Endothelial cell of umbilical vein (primary cell): ENCODE measurements around the gene MAP3K19. TPM values are rescaled to one million over a fixed set of nuclear protein-coding genes. Genes with fewer than 3 reads are reported as not detected.

Experiments
- BruUV-seq: library from RNA; stranded (reverse); fragments of 400-500 nt; replicated peaks from 2 replicates; lab custom pipeline; 2021; lab: Mats Ljungman, UMichigan
- CTCF ChIA-PET: fragments of 300-600, 350-600 bp; sonication (Branson Sonifier 250); formaldehyde crosslinking; loops from one replicate; lab custom pipeline; 2021; ENCODE audit warnings: antibody characterized with exemption, inconsistent platforms; lab: Charles Lee
- POLR2A ChIA-PET: fragments of 300-600, 350-600 bp; sonication (Branson Sonifier 250); formaldehyde crosslinking; loops from one replicate; lab custom pipeline; 2021; ENCODE audit warnings: antibody characterized with exemption, inconsistent platforms; lab: Charles Lee
- DNase-seq: peaks from one replicate; pipeline ENCODE4 v3.0.0-alpha.2; 2011; ENCODE audit warnings: low read depth, low spot score
- FAIRE-seq: peaks from 2 replicates; lab custom pipeline; 2011; peaks lifted over from hg19 to GRCh38; lab: Jason Lieb, UNC
- H2AFZ ChIP-seq: 2 replicates; pipeline ENCODE4 v1.6.0; 2012; ENCODE audit warnings: low read depth, low read length, control low read depth, inconsistent platforms
- H3K27ac ChIP-seq: 2 replicates; pipeline ENCODE4 v1.5.1; 2011; ENCODE audit warnings: low read depth, mild to moderate bottlenecking, control low read depth, low read length, moderate library complexity; ENCODE audit not compliant: insufficient read depth
- H3K27me3 ChIP-seq, 2 experiments: 2 replicates each; pipeline versions ENCODE4 v1.6.0 to v1.6.1; 2011; ENCODE audit warnings: low read length in 2 of 2, mixed read lengths in 1 of 2; ENCODE audit not compliant: control insufficient read depth in 2 of 2, insufficient read depth in 2 of 2
- H3K36me3 ChIP-seq, 2 experiments: 2 replicates in 1 of 2; 3 replicates in 1 of 2; pipeline ENCODE4 v1.5.1; 2011; ENCODE audit warnings: low read length in 2 of 2, mild to moderate bottlenecking in 1 of 2, moderate library complexity in 1 of 2; ENCODE audit not compliant: control insufficient read depth in 2 of 2, insufficient read depth in 2 of 2; ENCODE audit errors: extremely low read depth in 1 of 2
- H3K4me1 ChIP-seq: 3 replicates; pipeline ENCODE4 v1.5.1; 2011; ENCODE audit warnings: mild to moderate bottlenecking, low read length; ENCODE audit not compliant: control insufficient read depth, insufficient read depth; ENCODE audit errors: extremely low read depth
- H3K4me2 ChIP-seq: 2 replicates; pipeline ENCODE4 v1.6.1; 2011; ENCODE audit warnings: low read length, control low read depth, mixed read lengths; ENCODE audit not compliant: insufficient read depth
- H3K4me3 ChIP-seq, 3 experiments: fragments of 200-600 bp in 1 of 3; sonication (generic), shearing (Covaris generic) in 1 of 3; replicated peaks in 1 of 3; 2 replicates each; pipeline ENCODE4 v1.5.1; 2011 to 2016; ENCODE audit warnings: control low read depth in 3 of 3, low read length in 3 of 3, mild to moderate bottlenecking in 2 of 3, inconsistent platforms in 1 of 3, low read depth in 1 of 3, moderate library complexity in 1 of 3; ENCODE audit not compliant: insufficient read depth in 1 of 3
- H3K79me2 ChIP-seq: 2 replicates; pipeline ENCODE4 v1.6.0; 2012; ENCODE audit warnings: low read length, inconsistent platforms; ENCODE audit not compliant: control insufficient read depth, insufficient read depth
- H3K9ac ChIP-seq: replicated peaks from 2 replicates; pipeline ENCODE3; 2011; ENCODE audit warnings: low read length, control low read depth; ENCODE audit not compliant: insufficient read depth; ENCODE audit errors: extremely low read depth
- H3K9me1 ChIP-seq: replicated peaks from 3 replicates; pipeline ENCODE4 v1.6.0; 2011; ENCODE audit warnings: mild to moderate bottlenecking, low read length; ENCODE audit not compliant: control insufficient read depth, insufficient read depth; ENCODE audit errors: extremely low read depth
- H3K9me3 ChIP-seq: replicated peaks from 2 replicates; pipeline ENCODE4 v1.5.1; 2012; ENCODE audit warnings: low read length, inconsistent platforms; ENCODE audit not compliant: control insufficient read depth, insufficient read depth
- H4K20me1 ChIP-seq: replicated peaks from 2 replicates; pipeline ENCODE3; 2011; ENCODE audit warnings: mild to moderate bottlenecking, low read length; ENCODE audit not compliant: control insufficient read depth, insufficient read depth; ENCODE audit errors: extremely low read depth
- EZH2 ChIP-seq: IDR thresholded peaks from 2 replicates; pipeline ENCODE4 v1.6.1; 2012; ENCODE audit warnings: borderline replicate concordance, low read depth, mild to moderate bottlenecking, moderate library complexity, low read length, inconsistent platforms; ENCODE audit not compliant: severe bottlenecking
- FOS ChIP-seq: IDR thresholded peaks from 2 replicates; pipeline ENCODE4 v1.6.1; 2011; ENCODE audit warnings: mild to moderate bottlenecking, low read length, moderate library complexity, borderline replicate concordance; ENCODE audit not compliant: insufficient read depth
- GATA2 ChIP-seq: IDR thresholded peaks from 2 replicates; pipeline ENCODE4 v1.7.0; 2011; ENCODE audit warnings: low read depth, mild to moderate bottlenecking, moderate library complexity, mixed read lengths, low read length; ENCODE audit not compliant: insufficient read length, insufficient read depth
- JUN ChIP-seq: IDR thresholded peaks from 2 replicates; pipeline ENCODE4 v1.6.1; 2011; ENCODE audit warnings: borderline replicate concordance, low read depth; ENCODE audit not compliant: insufficient read length, insufficient read depth
- MAX ChIP-seq: IDR thresholded peaks from 2 replicates; pipeline ENCODE4 v1.6.1; 2011; ENCODE audit not compliant: insufficient read depth, insufficient read length
- MYC ChIP-seq: IDR thresholded peaks from one replicate; pipeline ENCODE4 v1.6.1; 2011; ENCODE audit warnings: mild to moderate bottlenecking, low read depth, low read length
- POLR2A ChIP-seq: IDR thresholded peaks from 2 replicates; pipeline ENCODE4 v1.6.1; 2012; ENCODE audit warnings: low read depth, mild to moderate bottlenecking, control low read depth, low read length
- POLR2AphosphoS5 ChIP-seq: IDR thresholded peaks from 2 replicates; pipeline ENCODE4 v1.6.1; 2012; ENCODE audit warnings: low read depth, mild to moderate bottlenecking, control low read depth, low read length, moderate library complexity; ENCODE audit not compliant: insufficient read depth
- dilution Hi-C: fragments of 300-500 bp; cut with MboI; formaldehyde crosslinking; loops from one replicate; pipeline ENCODE4 v1.15.0; 2019; ENCODE audit warnings: low sequenced_read_pairs; ENCODE audit not compliant: extremely low pct_ligation_motif_present
- intact Hi-C: fragments of 100-400 bp; cut with micrococcal nuclease; formaldehyde crosslinking; loops from one replicate; pipeline ENCODE4 v1.10.0; 2022
- polyA plus RNA-seq, 4 experiments: library from polyadenylated mRNA; depleted of rRNA in 3 of 4; stranded (reverse) in 3 of 4; unstranded in 1 of 4; fragments of >200 nt; gene quantifications; 2 replicates each; pipeline versions ENCODE4 v1.2.1 to v1.2.3, GENCODE V29; 2011 to 2012; ENCODE audit warnings: missing spikeins in 1 of 4
- total RNA-seq: library from RNA; stranded (reverse); gene quantifications from 2 replicates; pipeline ENCODE4 v1.2.3, GENCODE V29; 2021
- TF ChIP-seq, protein P1 (sequence below), 2 donors: IDR thresholded peaks; 1 replicate in 1 of 2; 2 replicates in 1 of 2; pipeline ENCODE4 v1.5.1; 2011; ENCODE audit warnings: low read length in 2 of 2, mild to moderate bottlenecking in 2 of 2, moderate library complexity in 2 of 2, control low read depth in 1 of 2, inconsistent platforms in 1 of 2, low read depth in 1 of 2; ENCODE audit not compliant: insufficient read depth in 1 of 2; ENCODE audit errors: extremely low read depth in 1 of 2

Gene MAP3K19
- total and polyA plus RNA-seq, 2 donors (not counting 3 experiments of a cell fraction or from before 2014, with no cell fraction given): not detected

- Histone ChIP-seq H3K4me2 (no peak overlapping the region), H3K9me3 (no peaks in the 10 kb centered on the region), H3K27me3 (peaks cover 16 to 24% of the 10 kb centered on the region in 2 experiments), H3K79me2 (no peaks in the 10 kb centered on the region), H3K4me1 (no peaks in the 10 kb centered on the region), H3K4me3 (no peak overlapping the region), H4K20me1 (no peaks in the 10 kb centered on the region), H2AFZ (no peak overlapping the region), H3K36me3 (no peaks in the 10 kb centered on the region), H3K9me1 (no peaks in the 10 kb centered on the region), H3K27ac (no peak overlapping the region), H3K9ac (no peak overlapping the region)
- DNase-seq: no peak
- dilution Hi-C loops: no loop called here
- POLR2A ChIA-PET: no interaction called here
- BruUV-seq: no TSS peak
- TF ChIP-seq POLR2AphosphoS5 (no peak), MAX (no peak)
- CTCF ChIA-PET: no interaction called here
- intact Hi-C loops: no loop called here
- FAIRE-seq: no peak
Measured at GRCh38 chr2:134982603-134983002, 64.6 kb downstream of the MAP3K19 start.

DNA sequence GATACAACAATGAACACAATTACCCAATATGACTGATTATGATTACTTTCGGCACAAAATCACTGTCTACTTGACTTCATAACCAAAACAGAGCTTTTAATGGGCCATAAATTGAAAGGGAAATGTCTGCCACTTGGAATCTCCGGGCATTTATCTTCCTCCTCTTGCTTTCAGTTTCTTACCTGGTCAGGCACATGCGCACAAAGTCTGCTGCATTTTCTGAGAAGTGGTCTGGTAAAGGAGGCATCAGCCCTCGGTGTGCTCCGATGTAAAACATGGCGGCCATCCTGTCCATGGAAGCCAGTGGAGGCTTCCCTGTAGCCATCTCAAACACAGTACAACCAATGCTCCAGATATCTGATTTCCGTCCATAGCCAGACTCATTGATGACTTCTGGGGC is 66.6 kb downstream of the MAP3K19 start:
- Histone ChIP-seq H2AFZ (no peak overlapping the region), H4K20me1 (no peaks in the 10 kb centered on the region), H3K9ac (no peak overlapping the region), H3K4me1 (peaks cover 4% of the 10 kb centered on the region), H3K79me2 (no peaks in the 10 kb centered on the region), H3K36me3 (no peaks in the 10 kb centered on the region), H3K27me3 (peaks cover 6 to 8% of the 10 kb centered on the region in 2 experiments), H3K4me3 (no peak overlapping the region), H3K9me3 (no peaks in the 10 kb centered on the region), H3K27ac (no peak overlapping the region), H3K9me1 (no peaks in the 10 kb centered on the region), H3K4me2 (no peak overlapping the region)
- DNase-seq (no peak), FAIRE-seq (no peak)
- BruUV-seq: no TSS peak
- dilution Hi-C loops: no loop called here
- POLR2A ChIA-PET: no interaction called here
- intact Hi-C loops: no loop called here
- TF ChIP-seq GATA2 (no peak), FOS (no peak), POLR2A (no peak), JUN (no peak), EZH2 (no peak), POLR2AphosphoS5 (no peak), MAX (no peak), MYC (no peak)
- TF ChIP-seq, protein P1, sequence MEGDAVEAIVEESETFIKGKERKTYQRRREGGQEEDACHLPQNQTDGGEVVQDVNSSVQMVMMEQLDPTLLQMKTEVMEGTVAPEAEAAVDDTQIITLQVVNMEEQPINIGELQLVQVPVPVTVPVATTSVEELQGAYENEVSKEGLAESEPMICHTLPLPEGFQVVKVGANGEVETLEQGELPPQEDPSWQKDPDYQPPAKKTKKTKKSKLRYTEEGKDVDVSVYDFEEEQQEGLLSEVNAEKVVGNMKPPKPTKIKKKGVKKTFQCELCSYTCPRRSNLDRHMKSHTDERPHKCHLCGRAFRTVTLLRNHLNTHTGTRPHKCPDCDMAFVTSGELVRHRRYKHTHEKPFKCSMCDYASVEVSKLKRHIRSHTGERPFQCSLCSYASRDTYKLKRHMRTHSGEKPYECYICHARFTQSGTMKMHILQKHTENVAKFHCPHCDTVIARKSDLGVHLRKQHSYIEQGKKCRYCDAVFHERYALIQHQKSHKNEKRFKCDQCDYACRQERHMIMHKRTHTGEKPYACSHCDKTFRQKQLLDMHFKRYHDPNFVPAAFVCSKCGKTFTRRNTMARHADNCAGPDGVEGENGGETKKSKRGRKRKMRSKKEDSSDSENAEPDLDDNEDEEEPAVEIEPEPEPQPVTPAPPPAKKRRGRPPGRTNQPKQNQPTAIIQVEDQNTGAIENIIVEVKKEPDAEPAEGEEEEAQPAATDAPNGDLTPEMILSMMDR (IDR thresholded peaks at IDR 0.05; ENCODE audit: extremely low read depth in 1 of 2, insufficient read depth in 1 of 2, low read depth in 1 of 2, low read length in 2 of 2): no peak
- CTCF ChIA-PET: interaction anchor here (1.0 kb wide), 1 partner anchor 8 kb away, joined by 4 read pairs; no protein-coding TSS in a partner anchor
